K562 (cell line): ENCODE results near the gene PUM2. TPM values are rescaled to one million over a fixed set of nuclear protein-coding genes. Genes with fewer than 3 reads are reported as not detected.

Experiments
- ATAC-seq: fragments of 200-7000 bp; cut with Tn5 transposase; 3 replicates; pipeline ENCODE4 v1.9.1; 2020; ENCODE audit warnings: moderate library complexity
- BruUV-seq: library from RNA; stranded (reverse); fragments of 400-500 nt; replicated peaks from 2 replicates; lab custom pipeline; 2021; lab: Mats Ljungman, UMichigan
- CTCF ChIA-PET: fragments of 300-600 bp; formaldehyde crosslinking; extraction: SDS; loops from one replicate; lab custom pipeline; 2021; ENCODE audit warnings: low intra/inter-chr PET ratio; lab: Yijun Ruan, JAX
- POLR2A ChIA-PET: fragments of 300-600, 350-650 bp; sonication (Branson Sonifier 250); formaldehyde crosslinking; extraction: SDS; loops from one replicate; lab custom pipeline; 2021; ENCODE audit warnings: antibody characterized with exemption, inconsistent platforms; lab: Yijun Ruan, JAX
- DNase-seq, 4 experiments: peaks; one replicate each; pipeline versions ENCODE4 v3.0.0 to v3.0.0-alpha.2; 2011 to 2018; ENCODE audit warnings: low spot score in 3 of 4, mixed read lengths in 3 of 4; ENCODE audit errors: extremely low read depth in 1 of 4
- FAIRE-seq: peaks from 2 replicates; lab custom pipeline; 2011; peaks lifted over from hg19 to GRCh38; lab: Jason Lieb, UNC
- H2AFZ ChIP-seq: 2 replicates; pipeline ENCODE4 v1.6.0; 2011; ENCODE audit warnings: low read depth, low read length, control low read depth, inconsistent platforms
- H3K27ac ChIP-seq: fragments of 200-600 bp; 3 replicates; pipeline ENCODE4 v1.8.0; 2011; ENCODE audit warnings: low read depth, mild to moderate bottlenecking, control low read depth, inconsistent platforms, low read length, moderate library complexity, mixed read lengths; ENCODE audit errors: extremely low read depth
- H3K27me3 ChIP-seq, 2 experiments: fragments of 300-600 bp in 1 of 2; 2 replicates in 1 of 2; 3 replicates in 1 of 2; pipeline versions ENCODE4 v1.6.0 to v1.8.0; 2011; ENCODE audit warnings: inconsistent platforms in 2 of 2, low read length in 2 of 2, mild to moderate bottlenecking in 1 of 2, mixed read lengths in 1 of 2, moderate library complexity in 1 of 2; ENCODE audit not compliant: control insufficient read depth in 2 of 2, insufficient read depth in 2 of 2
- H3K36me3 ChIP-seq: fragments of 300-600 bp; 3 replicates; pipeline ENCODE4 v1.8.0; 2011; ENCODE audit warnings: mild to moderate bottlenecking, low read length, inconsistent platforms; ENCODE audit not compliant: control insufficient read depth, insufficient read depth
- H3K4me1 ChIP-seq, 2 experiments: fragments of 200-600 bp in 1 of 2; replicated peaks in 1 of 2; 2 replicates in 1 of 2; 3 replicates in 1 of 2; pipeline versions ENCODE4 v1.5.1 to v1.8.0; 2011; ENCODE audit warnings: inconsistent platforms in 2 of 2, low read length in 2 of 2, mild to moderate bottlenecking in 1 of 2, mixed read lengths in 1 of 2, moderate library complexity in 1 of 2; ENCODE audit not compliant: control insufficient read depth in 2 of 2, insufficient read depth in 2 of 2
- H3K4me2 ChIP-seq: 2 replicates; pipeline ENCODE4 v1.6.1; 2011; ENCODE audit warnings: low read length, control low read depth, inconsistent platforms, mixed read lengths; ENCODE audit not compliant: insufficient read depth
- H3K4me3 ChIP-seq: fragments of 200-600 bp; sonication (generic), shearing (Covaris generic); 2 replicates; pipeline ENCODE4 v1.5.1; 2016; ENCODE audit warnings: control low read depth, inconsistent platforms
- H3K79me2 ChIP-seq: fragments of 200-600 bp; 3 replicates; pipeline ENCODE4 v1.8.0; 2011; ENCODE audit warnings: low read length, inconsistent platforms; ENCODE audit not compliant: control insufficient read depth, insufficient read depth
- H3K9ac ChIP-seq, 2 experiments: 2 replicates each; pipeline versions ENCODE4 v1.6.0 to v1.6.1; 2011; ENCODE audit warnings: low read depth in 2 of 2, low read length in 2 of 2, control low read depth in 1 of 2, inconsistent platforms in 1 of 2, mild to moderate bottlenecking in 1 of 2, mixed read lengths in 1 of 2; ENCODE audit not compliant: insufficient read depth in 1 of 2
- H3K9me1 ChIP-seq: one replicate; pipeline ENCODE4 v1.6.0; 2011; ENCODE audit warnings: inconsistent platforms, mild to moderate bottlenecking, low read length, moderate library complexity; ENCODE audit not compliant: control insufficient read depth, insufficient read depth
- H3K9me3 ChIP-seq: replicated peaks from 2 replicates; pipeline ENCODE4 v1.5.1; 2011; ENCODE audit warnings: low read depth, low read length, inconsistent platforms; ENCODE audit not compliant: control insufficient read depth, insufficient read depth
- H4K20me1 ChIP-seq: replicated peaks from 2 replicates; pipeline ENCODE4 v1.6.1; 2011; ENCODE audit warnings: low read length, inconsistent platforms, mixed read lengths; ENCODE audit not compliant: control insufficient read depth, insufficient read depth
- ARID4B ChIP-seq: sonication (generic); formaldehyde crosslinking; IDR thresholded peaks from 2 replicates; pipeline ENCODE4 v1.8.0; 2022; ENCODE audit warnings: mild to moderate bottlenecking, missing genetic modification reagents
- HOXB6 ChIP-seq: fragments of 250-450 bp; sonication (Bioruptor Pico); IDR thresholded peaks from 2 replicates; pipeline ENCODE4 v1.5.1; 2022; ENCODE audit warnings: mild to moderate bottlenecking, borderline replicate concordance
- KDM1A ChIP-seq, 2 experiments: fragments of 450-650 bp; IDR thresholded peaks; 2 replicates each; pipeline ENCODE4 v1.6.1; 2016; ENCODE audit warnings: mild to moderate bottlenecking in 2 of 2
- NR4A1 ChIP-seq, 2 experiments: fragments of 250-450 bp in 1 of 2; fragments of 450-650 bp in 1 of 2; sonication (Bioruptor Pico) in 1 of 2; IDR thresholded peaks; 2 replicates each; pipeline versions ENCODE4 v1.4.0 to v1.6.1; 2016 to 2020; ENCODE audit warnings: mild to moderate bottlenecking in 2 of 2, missing compliant biosample characterization in 1 of 2, missing genetic modification characterization in 1 of 2, moderate library complexity in 1 of 2
- TCFL5 ChIP-seq: fragments of 250-450 bp; sonication (Bioruptor Pico); conservative IDR thresholded peaks from 2 replicates; pipeline ENCODE4 v1.6.1; 2021; ENCODE audit warnings: mild to moderate bottlenecking, moderate library complexity, matching md5 sums
- THAP12 ChIP-seq: fragments of 250-450 bp; sonication (Bioruptor Pico); IDR thresholded peaks from 2 replicates; pipeline ENCODE4 v1.9.0; 2021; ENCODE audit warnings: mild to moderate bottlenecking, inconsistent platforms
- WGBS: fragments of 100-300 bp; shearing (Covaris generic); methylation state at CpG from one replicate; pipeline ENCODE4 v1.1.6; 2016; ENCODE audit warnings: low coverage, mixed read lengths; ENCODE audit not compliant: insufficient coverage; ENCODE audit errors: missing lambda C conversion rate; 5-methylcytosine and 5-hydroxymethylcytosine counted together
- in situ Hi-C: fragments of 300-500 bp; cut with MboI; formaldehyde crosslinking; loops from 4 replicates; pipeline ENCODE4 v1.15.0; 2018; ENCODE audit warnings: inconsistent platforms, mixed read lengths
- intact Hi-C: fragments of 100-400 bp; cut with micrococcal nuclease; formaldehyde crosslinking; loops from 2 replicates; pipeline ENCODE4 v1.14.2; 2022
- polyA plus RNA-seq, 8 experiments: library from polyadenylated mRNA; depleted of rRNA in 4 of 8; stranded (reverse) in 5 of 8; unstranded in 3 of 8; fragments of >200 nt; fragmentation: Nextera tagmentation in 2 of 8; fragmentation: Illumina TruSeq in 1 of 8; extraction: Ambion mirVana in 2 of 8; extraction: Trizol in 1 of 8; gene quantifications; 2 replicates each; pipeline versions ENCODE4 v1.2.1 to v1.2.3, GENCODE V29; 2011 to 2014; ENCODE audit warnings: inconsistent platforms in 1 of 8, missing spikeins in 1 of 8
- total RNA-seq, 7 experiments: library from RNA; depleted of rRNA in 6 of 7; stranded (reverse); fragments of >200 nt in 6 of 7; fragmentation: Illumina TruSeq in 2 of 7; extraction: Trizol in 2 of 7; gene quantifications; 2 replicates each; pipeline versions ENCODE4 v1.2.1 to v1.2.3, GENCODE V29; 2011 to 2021; ENCODE audit warnings: low replicate concordance in 1 of 7

PUM2 gene
- total and polyA plus RNA-seq, 9 of the 15 experiments (the other 6 are each of a cell fraction or from before 2014, with no cell fraction given) = 13.4 to 61.9 (median 28.3) TPM

- H2AFZ ChIP-seq = no peak overlapping the region
- ChIA-PET CTCF (no interaction called here), POLR2A (interaction anchor here (0.8 to 1.4 kb wide), 2 partner anchors 8 to 10 kb away, joined by 3 to 5 read pairs; no protein-coding TSS in a partner anchor)
- H3K9ac ChIP-seq = peak overlapping the region in 1 of 2 experiments; percentile 52; a peak in 1 of 4 replicates
- H3K4me3 ChIP-seq = no peak overlapping the region
- H3K79me2 ChIP-seq = no peaks in the 10 kb centered on the region
- intact Hi-C loops = no loop called here
- DNase-seq (no peak), ATAC-seq (no peak), FAIRE-seq (no peak)
- H3K4me2 ChIP-seq = no peak overlapping the region
- H3K27me3 ChIP-seq = peaks cover 17 to 51% of the 10 kb centered on the region in 2 experiments; a peak in 4 of 5 replicates
- no peaks in the 10 kb centered on the region for H3K36me3 ChIP-seq
- no peaks in the 10 kb centered on the region for H3K9me3 ChIP-seq
- 34% methylated on average over 7 of the region's 10 CpGs for WGBS
- no TSS peak for BruUV-seq
- H3K9me1 ChIP-seq = no peaks in the 10 kb centered on the region
- H3K27ac ChIP-seq = no peak overlapping the region
- TF ChIP-seq THAP12 (no peak), KDM1A (IDR thresholded peaks at IDR 0.05) (no peak), ARID4B (CRISPR knock-in tag) (no peak), NR4A1 (CRISPR knock-in tag; IDR thresholded peaks at IDR 0.05) (no peak), NR4A1 (tag; IDR thresholded peaks at IDR 0.05) (no peak), TCFL5 (CRISPR knock-in tag) (no peak), HOXB6 (no peak)
- TF ChIP-seq, all 486 proteins: peak for 0
- H4K20me1 ChIP-seq = 0 out of 2 replicates have a peak, but pooled peaks cover 9% of the 10 kb centered on the region
- in situ Hi-C loops = no loop called here
- H3K4me1 ChIP-seq = peaks cover 4 to 8% of the 10 kb centered on the region in 2 experiments
Observed at GRCh38 chr2:20203072-20203471, 147.6 kb downstream of the PUM2 start.
